OCI-LY1 (cell line): Measurements from ENCODE around the gene SH3RF3.

ENCODE experiments used
- H2AFZ ChIP-seq: fragments of 200-600 bp; sonication (generic), shearing (Covaris generic); 2 replicates; pipeline ENCODE4 v1.6.0; 2014; ENCODE audit warnings: antibody characterized with exemption, mild to moderate bottlenecking, low read length
- H3F3A ChIP-seq: fragments of 200-600 bp; sonication (generic), shearing (Covaris generic); 2 replicates; pipeline ENCODE4 v1.6.0; 2014; ENCODE audit warnings: mild to moderate bottlenecking, antibody characterized with exemption, low read length, moderate library complexity; ENCODE audit not compliant: insufficient read depth
- H3K27ac ChIP-seq: fragments of 200-600 bp; sonication (generic); 2 replicates; pipeline ENCODE4 v1.5.1; 2014; ENCODE audit warnings: low read length, mixed run types, mild to moderate bottlenecking, low read depth; ENCODE audit not compliant: poor library complexity, severe bottlenecking
- H3K27me3 ChIP-seq: fragments of 200-600 bp; sonication (generic); 2 replicates; pipeline ENCODE4 v1.6.0; 2014; ENCODE audit warnings: antibody characterized with exemption, mild to moderate bottlenecking, low read length, moderate library complexity; ENCODE audit not compliant: insufficient read depth
- H3K36me3 ChIP-seq: fragments of 200-600 bp; sonication (generic); 2 replicates; pipeline ENCODE4 v1.6.1; 2014; ENCODE audit warnings: mild to moderate bottlenecking, antibody characterized with exemption, low read length, moderate library complexity, mixed read lengths; ENCODE audit not compliant: insufficient read depth
- H3K4me1 ChIP-seq: fragments of 200-600 bp; sonication (generic); 2 replicates; pipeline ENCODE4 v1.5.1; 2014; ENCODE audit warnings: mild to moderate bottlenecking, low read length, moderate library complexity; ENCODE audit not compliant: insufficient read depth, severe bottlenecking
- H3K4me2 ChIP-seq: fragments of 200-600 bp; sonication (generic), shearing (Covaris generic); 2 replicates; pipeline ENCODE4 v1.6.1; 2014; ENCODE audit warnings: low read length
- H3K4me3 ChIP-seq: fragments of 200-600 bp; sonication (generic); 2 replicates; pipeline ENCODE4 v1.5.1; 2014; ENCODE audit warnings: low read length, low read depth, mild to moderate bottlenecking, mixed read lengths; ENCODE audit not compliant: poor library complexity, severe bottlenecking
- H3K79me2 ChIP-seq: fragments of 200-600 bp; shearing (Covaris generic); 2 replicates; pipeline ENCODE4 v1.6.1; 2016; ENCODE audit warnings: mixed run types, low read length, mixed read lengths; ENCODE audit not compliant: insufficient read depth
- H3K9ac ChIP-seq: fragments of 200-600 bp; sonication (generic), shearing (Covaris generic); 2 replicates; pipeline ENCODE4 v1.6.1; 2014; ENCODE audit warnings: mild to moderate bottlenecking, low read length, mixed read lengths
- H3K9me2 ChIP-seq: fragments of 200-600 bp; sonication (generic), shearing (Covaris generic); 2 replicates; pipeline ENCODE4 v1.6.1; 2014; ENCODE audit warnings: low read depth, mild to moderate bottlenecking, low read length, mixed read lengths
- H3K9me3 ChIP-seq: fragments of 200-600 bp; shearing (Covaris generic); 2 replicates; pipeline ENCODE4 v1.6.1; 2014; ENCODE audit warnings: low read length, mixed read lengths
- H4K20me1 ChIP-seq: fragments of 200-600 bp; sonication (generic), shearing (Covaris generic); 2 replicates; pipeline ENCODE4 v1.6.0; 2016; ENCODE audit warnings: mild to moderate bottlenecking, low read length; ENCODE audit not compliant: insufficient read depth
- CTCF ChIP-seq: fragments of 200-600 bp; sonication (generic), shearing (Covaris generic); IDR thresholded peaks from 2 replicates; pipeline ENCODE4 v1.5.1; 2017; ENCODE audit warnings: mild to moderate bottlenecking, antibody characterized with exemption, low read length, moderate library complexity, mixed read lengths
- EZH2 ChIP-seq: fragments of 200-600 bp; sonication (generic), shearing (Covaris generic); IDR thresholded peaks from 2 replicates; pipeline ENCODE4 v1.8.0; 2017; ENCODE audit warnings: borderline replicate concordance, mixed run types, mild to moderate bottlenecking, antibody characterized with exemption, low read length, moderate library complexity, mixed read lengths

Gene SH3RF3

GRCh38 chr2:109147405-109147804, 18.4 kb downstream of the SH3RF3 start:
- Histone ChIP-seq H3K9me3 (no peaks in the 10 kb centered on the region), H3K4me2 (no peak overlapping the region), H3K9ac (no peak overlapping the region), H3K36me3 (no peaks in the 10 kb centered on the region), H3K4me1 (no peaks in the 10 kb centered on the region), H4K20me1 (no peaks in the 10 kb centered on the region), H2AFZ (no peak overlapping the region), H3K4me3 (no peak overlapping the region), H3K27me3 (0 out of 2 replicates have a peak, but pooled peaks cover 3% of the 10 kb centered on the region), H3F3A (no peaks in the 10 kb centered on the region), H3K9me2 (no peaks in the 10 kb centered on the region), H3K79me2 (no peaks in the 10 kb centered on the region), H3K27ac (no peak overlapping the region)
- TF ChIP-seq CTCF (no peak), EZH2 (no peak)

- H3K9me3 ChIP-seq, result no peaks in the 10 kb centered on the region
- H3K27ac ChIP-seq, result no peak overlapping the region
- H3K4me3 ChIP-seq, result no peak overlapping the region
- H3K9ac ChIP-seq, result no peak overlapping the region
- H3F3A ChIP-seq, result no peaks in the 10 kb centered on the region
- no peaks in the 10 kb centered on the region for H4K20me1 ChIP-seq
- no peaks in the 10 kb centered on the region for H3K4me1 ChIP-seq
- H2AFZ ChIP-seq, result no peak overlapping the region
- H3K9me2 ChIP-seq, result no peaks in the 10 kb centered on the region
- H3K27me3 ChIP-seq, result 0 out of 2 replicates have a peak, but pooled peaks cover 3% of the 10 kb centered on the region
- TF ChIP-seq CTCF, result no peak
- no peak for TF ChIP-seq EZH2
- H3K4me2 ChIP-seq, result no peak overlapping the region
- no peaks in the 10 kb centered on the region for H3K79me2 ChIP-seq
- no peaks in the 10 kb centered on the region for H3K36me3 ChIP-seq
Observed at GRCh38 chr2:109148117-109148746, 19.2 kb downstream of the SH3RF3 start.

- no peak overlapping the region for H3K4me2 ChIP-seq
- no peaks in the 10 kb centered on the region for H3K36me3 ChIP-seq
- no peak overlapping the region for H3K27ac ChIP-seq
- H2AFZ ChIP-seq, result no peak overlapping the region
- H3F3A ChIP-seq, result no peaks in the 10 kb centered on the region
- H3K27me3 ChIP-seq, result 0 out of 2 replicates have a peak, but pooled peaks cover 3% of the 10 kb centered on the region
- no peaks in the 10 kb centered on the region for H4K20me1 ChIP-seq
- H3K79me2 ChIP-seq, result no peaks in the 10 kb centered on the region
- H3K4me3 ChIP-seq, result no peak overlapping the region
- H3K9me3 ChIP-seq, result no peaks in the 10 kb centered on the region
- no peaks in the 10 kb centered on the region for H3K9me2 ChIP-seq
- TF ChIP-seq EZH2, result no peak
- TF ChIP-seq CTCF, result no peak
- no peaks in the 10 kb centered on the region for H3K4me1 ChIP-seq
- no peak overlapping the region for H3K9ac ChIP-seq
Observed at GRCh38 chr2:109148991-109149645, 20.1 kb downstream of the SH3RF3 start.
